Activated T-helper 1 cell treated with anti-CD3 and anti-CD28 coated beads, Interleukin-12 subunit alpha, Interleukin-12 subunit beta, Interleukin-2, Interleukin-4 antibody, amounts not matched to agents 30 ng/mL and 10 ng/mL and 1 ng/mL, durations not matched to agents 14 hours and 24 hours and 36 hours (primary cell): Measurements from ENCODE around the gene LIMS1. TPM values are rescaled to one million over a fixed set of nuclear protein-coding genes. Genes with fewer than 3 reads are reported as not detected.
"Not testable (repeated sequence)": the region's sequence is repeated elsewhere in the genome, so short reads cannot be mapped to it uniquely, and the experiment has no call there.

Experiments used
- DNase-seq: peaks from one replicate; pipeline ENCODE4 v3.0.0; 2021; ENCODE audit warnings: low spot score
- H3K27ac Mint-ChIP-seq: one replicate; pipeline ENCODE4 v1.8.0; 2021; ENCODE audit warnings: mild to moderate bottlenecking, mixed read lengths
- H3K27me3 Mint-ChIP-seq: one replicate; pipeline ENCODE4 v1.8.0; 2022; ENCODE audit warnings: mild to moderate bottlenecking, moderate library complexity, mixed read lengths; ENCODE audit not compliant: insufficient read depth
- H3K36me3 Mint-ChIP-seq: one replicate; pipeline ENCODE4 v1.8.0; 2021; ENCODE audit warnings: low read depth, mixed read lengths
- H3K4me1 Mint-ChIP-seq: one replicate; pipeline ENCODE4 v1.8.0; 2021; ENCODE audit warnings: low read depth, mixed read lengths
- H3K4me3 Mint-ChIP-seq: one replicate; pipeline ENCODE4 v1.8.0; 2021; ENCODE audit warnings: mild to moderate bottlenecking, moderate library complexity, mixed read lengths
- H3K9me3 Mint-ChIP-seq: one replicate; pipeline ENCODE4 v1.8.0; 2021; ENCODE audit warnings: mixed read lengths
- intact Hi-C: fragments of 100-400 bp; cut with micrococcal nuclease; formaldehyde crosslinking; loops from one replicate; pipeline ENCODE4 v1.15.1; 2024
- total RNA-seq: library from RNA; stranded (reverse); gene quantifications from 2 replicates; pipeline ENCODE4 v1.2.3, GENCODE V29; 2022

The LIMS1 gene
- total RNA-seq, 1 donor from 2014 or later, result 69.6 TPM

GRCh38 chr2:108635630-108636354 lies 101.5 kb downstream of the LIMS1 start:
- peaks cover 80% of the 10 kb centered on the region for H3K4me1 Mint-ChIP-seq
- H3K27ac Mint-ChIP-seq, result peak overlapping the region; percentile 72
- no peaks in the 10 kb centered on the region for H3K27me3 Mint-ChIP-seq
- intact Hi-C loops, result loop anchor here (1.0 to 5.0 kb wide), 3 partner anchors 28 to 82 kb away; partner anchors contain the start of gene RANBP2
- no peaks in the 10 kb centered on the region for H3K9me3 Mint-ChIP-seq
- no peak overlapping the region for H3K4me3 Mint-ChIP-seq
- no peak for DNase-seq
- H3K36me3 Mint-ChIP-seq, result peaks cover 24% of the 10 kb centered on the region

GRCh38 chr2:108637304-108637669 lies 103.0 kb downstream of the LIMS1 start:
- intact Hi-C loops, result loop anchor here (5.0 kb wide), 1 partner anchor 80 kb away; the partner anchor contains the start of gene RANBP2
- no peak for DNase-seq
- Mint-ChIP-seq H3K4me1 (peaks cover 77% of the 10 kb centered on the region), H3K36me3 (peaks cover 23% of the 10 kb centered on the region), H3K27ac (peak overlapping the region; percentile 67), H3K4me3 (no peak overlapping the region), H3K27me3 (no peaks in the 10 kb centered on the region), H3K9me3 (no peaks in the 10 kb centered on the region)

- H3K4me3 Mint-ChIP-seq, result no peak overlapping the region
- peaks cover 56% of the 10 kb centered on the region for H3K4me1 Mint-ChIP-seq
- H3K27ac Mint-ChIP-seq, result peak overlapping the region; percentile 51
- no peaks in the 10 kb centered on the region for H3K27me3 Mint-ChIP-seq
- H3K36me3 Mint-ChIP-seq, result peaks cover 38% of the 10 kb centered on the region
- no peak for DNase-seq
- peaks cover 14% of the 10 kb centered on the region for H3K9me3 Mint-ChIP-seq
- intact Hi-C loops, result no loop called here
Measured at GRCh38 chr2:108640731-108641130, 106.5 kb downstream of the LIMS1 start.

- intact Hi-C loops, result no loop called here
- no peak for DNase-seq
- H3K36me3 Mint-ChIP-seq, result peaks cover 43% of the 10 kb centered on the region
- H3K9me3 Mint-ChIP-seq, result peaks cover 23% of the 10 kb centered on the region
- H3K4me1 Mint-ChIP-seq, result peaks cover 53% of the 10 kb centered on the region
- H3K27me3 Mint-ChIP-seq, result no peaks in the 10 kb centered on the region
- H3K27ac Mint-ChIP-seq, result no peak overlapping the region
- H3K4me3 Mint-ChIP-seq, result no peak overlapping the region
Measured at GRCh38 chr2:108641756-108642155, 107.5 kb downstream of the LIMS1 start.

- intact Hi-C loops, result no loop called here
- H3K36me3 Mint-ChIP-seq, result peaks cover 45% of the 10 kb centered on the region
- H3K4me1 Mint-ChIP-seq, result peaks cover 57% of the 10 kb centered on the region
- peaks cover 36% of the 10 kb centered on the region for H3K9me3 Mint-ChIP-seq
- H3K4me3 Mint-ChIP-seq, result no peak overlapping the region
- no peaks in the 10 kb centered on the region for H3K27me3 Mint-ChIP-seq
- no peak for DNase-seq
- no peak overlapping the region for H3K27ac Mint-ChIP-seq
Measured at GRCh38 chr2:108643261-108643849, 109.1 kb downstream of the LIMS1 start.

GRCh38 chr2:108643862-108644261 lies 109.6 kb downstream of the LIMS1 start:
- H3K4me3 Mint-ChIP-seq, intact Hi-C loops, H3K27me3 Mint-ChIP-seq, DNase-seq, H3K27ac Mint-ChIP-seq: not testable (repeated sequence)
- H3K9me3 Mint-ChIP-seq, result peaks cover 36% of the 10 kb centered on the region
- H3K4me1 Mint-ChIP-seq, result peaks cover 62% of the 10 kb centered on the region
- H3K36me3 Mint-ChIP-seq, result peaks cover 50% of the 10 kb centered on the region

GRCh38 chr2:108644446-108644845 lies 110.2 kb downstream of the LIMS1 start:
- intact Hi-C loops, result not testable (repeated sequence)

GRCh38 chr2:108648796-108649195 lies 114.5 kb downstream of the LIMS1 start:
- peaks cover 44% of the 10 kb centered on the region for H3K36me3 Mint-ChIP-seq
- intact Hi-C loops, DNase-seq, H3K4me3 Mint-ChIP-seq, H3K27me3 Mint-ChIP-seq: not testable (repeated sequence)
- peaks cover 36% of the 10 kb centered on the region for H3K9me3 Mint-ChIP-seq
- H3K27ac Mint-ChIP-seq, result peak overlapping the region; percentile 36
- H3K4me1 Mint-ChIP-seq, result peaks cover 67% of the 10 kb centered on the region

More at GRCh38 chr2:108644446-108644845, 110.2 kb downstream of the LIMS1 start:
- Mint-ChIP-seq H3K9me3 (peaks cover 36% of the 10 kb centered on the region), H3K4me1 (peaks cover 68% of the 10 kb centered on the region), H3K36me3 (peaks cover 54% of the 10 kb centered on the region)
- not testable (repeated sequence) for H3K4me3 Mint-ChIP-seq, DNase-seq, H3K27me3 Mint-ChIP-seq, H3K27ac Mint-ChIP-seq

- H3K36me3 Mint-ChIP-seq, result peaks cover 29% of the 10 kb centered on the region
- H3K27ac Mint-ChIP-seq, result peak overlapping the region; percentile 47
- H3K9me3 Mint-ChIP-seq, result peaks cover 24% of the 10 kb centered on the region
- DNase-seq, H3K4me3 Mint-ChIP-seq, H3K27me3 Mint-ChIP-seq: not testable (repeated sequence)
- intact Hi-C loops, result loop anchor here (5.0 kb wide), 1 partner anchor 118 kb away; the partner anchor contains the start of gene LIMS1
- peaks cover 70% of the 10 kb centered on the region for H3K4me1 Mint-ChIP-seq
Measured at GRCh38 chr2:108650465-108650864, 116.2 kb downstream of the LIMS1 start.

- not testable (repeated sequence) for H3K27me3 Mint-ChIP-seq, H3K4me3 Mint-ChIP-seq, DNase-seq
- Mint-ChIP-seq H3K4me1 (peaks cover 60% of the 10 kb centered on the region), H3K27ac (peak overlapping the region; percentile 73), H3K36me3 (peaks cover 20% of the 10 kb centered on the region), H3K9me3 (peaks cover 14% of the 10 kb centered on the region)
- intact Hi-C loops, result loop anchor here (5.0 kb wide), 1 partner anchor 119 kb away; the partner anchor contains the start of gene LIMS1
Measured at GRCh38 chr2:108651468-108651867, 117.2 kb downstream of the LIMS1 start.

- intact Hi-C loops, result loop anchor here (2.0 to 5.0 kb wide), 3 partner anchors 40 to 120 kb away; partner anchors contain the start of genes LIMS1 and RANBP2
Measured at GRCh38 chr2:108652187-108652931, 118.1 kb downstream of the LIMS1 start.

GRCh38 chr2:108653425-108653824 lies 119.2 kb downstream of the LIMS1 start:
- Mint-ChIP-seq H3K36me3 (peaks cover 14% of the 10 kb centered on the region), H3K4me1 (peaks cover 48% of the 10 kb centered on the region), H3K27ac (peak overlapping the region; percentile 70)
- DNase-seq, H3K4me3 Mint-ChIP-seq, H3K9me3 Mint-ChIP-seq, H3K27me3 Mint-ChIP-seq: not testable (repeated sequence)
- intact Hi-C loops, result loop anchor here (2.0 to 5.0 kb wide), 3 partner anchors 41 to 121 kb away; partner anchors contain the start of genes LIMS1 and RANBP2

More at GRCh38 chr2:108652187-108652931, 118.1 kb downstream of the LIMS1 start:
- H3K9me3 Mint-ChIP-seq, H3K27me3 Mint-ChIP-seq: not testable (repeated sequence)
- H3K36me3 Mint-ChIP-seq, result peaks cover 17% of the 10 kb centered on the region
- peak; percentile 59 for DNase-seq
- peaks cover 57% of the 10 kb centered on the region for H3K4me1 Mint-ChIP-seq
- H3K4me3 Mint-ChIP-seq, result peak overlapping the region; percentile 71
- peak overlapping the region; percentile 92 for H3K27ac Mint-ChIP-seq
